Stimulated activated naive B cell treated with anti-CD40 and anti-IgM and Interleukin-4, amounts not matched to agents 10 μg/mL and 1 μg/mL and 100 μg/mL, for 72 hours (primary cell): ENCODE measurements around the gene UBE4A.

Experiments
- ATAC-seq, 2 donors: fragments of 150-1000 bp; cut with Tn5 transposase; replicated peaks; 2 replicates each; pipeline ENCODE4 v1.10.0; 2021; ENCODE audit warnings: moderate library complexity in 1 of 2
- DNase-seq: peaks from one replicate; pipeline ENCODE4 v3.0.0; 2021
- H3K27ac Mint-ChIP-seq: one replicate; pipeline ENCODE4 v1.8.0; 2022; ENCODE audit warnings: mild to moderate bottlenecking, mixed read lengths
- H3K27me3 Mint-ChIP-seq, 2 donors: one replicate each; pipeline ENCODE4 v1.8.0; 2022; ENCODE audit warnings: mixed read lengths in 2 of 2
- H3K36me3 Mint-ChIP-seq, 2 donors: one replicate each; pipeline ENCODE4 v1.8.0; 2022; ENCODE audit warnings: mixed read lengths in 2 of 2, mild to moderate bottlenecking in 1 of 2
- H3K4me1 Mint-ChIP-seq, 2 donors: one replicate each; pipeline ENCODE4 v1.8.0; 2022; ENCODE audit warnings: mixed read lengths in 2 of 2, mild to moderate bottlenecking in 1 of 2
- H3K4me3 Mint-ChIP-seq, 2 donors: one replicate each; pipeline ENCODE4 v1.8.0; 2022; ENCODE audit warnings: mild to moderate bottlenecking in 2 of 2, mixed read lengths in 2 of 2, moderate library complexity in 1 of 2
- H3K9me3 Mint-ChIP-seq, 2 donors: one replicate each; pipeline ENCODE4 v1.8.0; 2022; ENCODE audit warnings: mixed read lengths in 2 of 2, mild to moderate bottlenecking in 1 of 2

Gene UBE4A

DNA sequence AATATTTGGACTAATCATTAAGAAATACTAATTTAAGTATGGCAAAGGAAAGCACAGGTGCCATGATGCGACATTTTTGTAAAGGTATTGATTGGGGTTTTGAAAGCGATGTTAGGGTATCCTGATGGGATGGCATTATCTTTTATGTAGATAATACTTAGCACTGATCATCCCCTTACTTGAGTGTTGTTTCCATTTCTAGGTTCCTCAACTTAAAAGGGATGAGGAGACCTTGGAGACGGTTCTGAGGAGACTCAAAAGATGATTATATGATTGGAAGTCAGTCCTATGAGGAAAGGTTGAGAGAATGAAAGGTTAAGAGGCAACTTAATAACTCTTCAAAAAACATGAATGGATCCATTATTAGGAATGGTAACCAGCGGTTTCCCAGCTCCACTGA lies 88.0 kb downstream of the UBE4A start:
- no peak for DNase-seq
- Mint-ChIP-seq H3K27me3 (no peaks in the 10 kb centered on the region), H3K36me3 (peaks cover 11 to 26% of the 10 kb centered on the region in 2 donors), H3K9me3 (no peaks in the 10 kb centered on the region), H3K4me3 (peak overlapping the region in 1 of 2 donors; percentile 3), H3K4me1 (peaks cover 35 to 83% of the 10 kb centered on the region in 2 donors), H3K27ac (no peak overlapping the region)
- no peak for ATAC-seq

DNA sequence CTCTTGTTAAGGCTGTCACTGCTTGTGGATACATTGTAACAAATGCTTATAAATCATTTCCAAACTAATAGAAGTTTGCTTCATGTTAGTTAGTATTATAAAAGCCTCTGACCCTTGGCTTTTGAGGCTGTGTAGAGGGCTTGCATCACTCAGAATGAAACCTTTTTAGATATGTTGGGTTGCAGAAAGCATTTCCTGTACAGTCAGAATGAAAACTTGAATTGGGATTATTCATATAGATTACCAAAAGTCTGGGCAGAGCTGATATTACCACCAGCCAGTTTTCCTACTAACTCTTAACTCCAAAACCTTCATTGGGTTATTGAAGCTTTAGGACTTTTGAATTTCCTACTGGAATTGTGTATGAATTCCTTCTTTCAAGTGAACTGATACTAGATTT lies 88.9 kb downstream of the UBE4A start:
- Mint-ChIP-seq H3K9me3 (no peaks in the 10 kb centered on the region), H3K4me1 (peaks cover 34 to 80% of the 10 kb centered on the region in 2 donors), H3K27ac (no peak overlapping the region), H3K27me3 (no peaks in the 10 kb centered on the region), H3K4me3 (no peak overlapping the region), H3K36me3 (peaks cover 17 to 33% of the 10 kb centered on the region in 2 donors)
- DNase-seq (no peak), ATAC-seq (peak; percentile 90 to 91)
